Right lobe of liver (tissue), 4 donors: ENCODE measurements around the gene PROB1.

ENCODE experiments used
- CTCF ChIP-seq, 4 donors: fragments of 200-600 bp in 3 of 4; fragments of 450-650 bp in 1 of 4; IDR thresholded peaks; one replicate each; pipeline versions ENCODE4 v1.5.1 to v1.8.0; 2016 to 2022; ENCODE audit warnings: antibody characterized with exemption in 4 of 4, mild to moderate bottlenecking in 2 of 4
- POLR2A ChIP-seq: fragments of 450-650 bp; IDR thresholded peaks from one replicate; pipeline ENCODE4 v1.6.1; 2017; ENCODE audit warnings: antibody characterized with exemption, mild to moderate bottlenecking
- donor health status: DM: no; HTN: no; CAD: no.
- donor health status: DM: no; HTN: no; CAD: no.
- donor health status: DM: no; HTN: yes; CAD: no.

GRCh38 chr5:139341187-139341688 lies 53.7 kb downstream of the PROB1 start:
- no peak for TF ChIP-seq CTCF (IDR thresholded peaks at IDR 0.05)
- no peak for TF ChIP-seq POLR2A
